Fibroblast of skin of scalp (primary cell): ENCODE results near the gene CACNA1H.
A peak's percentile ranks its signal among the peaks of the same experiment; 100 is the strongest.

Source experiments
- DNase-seq: peaks from one replicate; pipeline ENCODE4 v3.0.0-alpha.2; 2013

The CACNA1H gene

GRCh38 chr16:1158456-1159324 is 5.8 kb downstream of the CACNA1H start:
- DNase-seq: no peak

DNA sequence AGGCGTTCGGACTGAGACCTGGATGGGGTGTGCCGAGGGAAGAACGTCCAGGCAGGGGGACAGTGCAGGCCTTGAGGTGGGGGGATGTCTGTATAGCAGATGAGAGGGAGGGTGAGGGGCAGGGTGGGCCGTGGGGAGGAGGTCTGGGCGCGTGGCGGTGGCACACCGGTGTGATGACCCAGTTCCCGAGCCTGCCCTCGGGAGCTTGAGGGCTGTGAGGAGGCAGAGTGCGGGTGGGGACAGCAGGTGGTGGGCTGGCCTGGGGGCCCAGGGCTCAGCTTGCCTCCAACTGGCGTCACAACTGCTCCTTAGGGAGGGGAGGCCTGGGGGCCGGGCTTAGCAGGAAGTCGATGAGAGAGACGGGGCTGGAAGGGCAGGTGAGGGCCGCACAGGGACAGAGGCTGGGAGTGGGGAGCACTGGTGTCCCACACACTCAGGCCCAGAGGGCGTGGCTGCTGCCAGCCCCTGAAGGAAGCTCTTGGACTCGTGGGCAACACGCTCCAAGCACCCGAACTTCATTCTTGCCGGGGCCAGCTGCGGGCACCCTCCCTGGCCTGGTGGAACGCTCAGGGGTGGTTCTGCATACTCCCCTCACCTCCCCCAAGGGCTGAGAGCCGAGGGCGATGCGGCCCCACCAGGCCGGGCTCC is 6.5 kb downstream of the CACNA1H start:
- DNase-seq: no peak

DNA sequence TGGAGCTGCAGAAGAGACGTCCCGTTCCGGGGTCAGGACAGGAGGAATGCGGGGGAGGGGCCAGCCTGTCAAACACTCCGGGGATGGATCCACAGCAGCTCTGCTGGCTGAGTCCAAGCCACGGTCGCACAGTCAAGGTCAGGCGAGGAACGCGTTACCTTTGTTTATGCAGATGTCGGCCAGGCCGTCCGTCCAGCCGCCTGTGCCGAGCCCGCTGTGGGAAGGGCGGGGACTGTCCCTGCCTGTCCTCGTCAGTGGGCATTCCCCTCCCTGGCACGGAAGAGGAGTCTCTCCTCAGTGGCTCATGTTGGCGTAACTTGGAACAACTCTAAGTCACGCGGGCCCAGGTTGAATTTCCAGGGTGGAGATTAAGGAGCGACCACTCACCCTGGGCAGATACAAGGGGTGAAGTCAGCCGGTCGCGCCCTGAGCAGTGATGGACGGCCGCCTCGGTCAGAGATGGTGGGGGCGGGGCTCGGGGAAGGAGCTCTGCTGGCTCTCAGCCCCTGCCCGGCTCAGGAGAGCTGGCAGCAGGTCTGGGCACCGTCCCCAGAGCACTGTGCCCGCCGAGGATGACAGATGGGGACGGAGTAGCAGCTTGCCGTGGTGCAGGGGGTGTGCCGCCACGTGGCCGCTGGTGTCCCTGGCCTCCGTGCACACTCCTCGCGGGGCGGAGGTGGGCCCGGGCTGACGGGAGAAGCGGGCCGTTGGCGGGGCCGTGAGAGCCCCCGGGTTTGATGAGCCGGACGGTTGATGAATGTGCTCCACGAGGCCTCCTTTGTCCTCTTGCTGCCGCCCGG is 7.3 kb downstream of the CACNA1H start:
- no peak for DNase-seq

GRCh38 chr16:1160773-1161348 is 8.0 kb downstream of the CACNA1H start:
- DNase-seq: no peak

GRCh38 chr16:1162701-1163566 is 10.0 kb downstream of the CACNA1H start:
- DNase-seq: no peak

GRCh38 chr16:1163567-1164055 is 10.7 kb downstream of the CACNA1H start:
- no peak for DNase-seq

DNA sequence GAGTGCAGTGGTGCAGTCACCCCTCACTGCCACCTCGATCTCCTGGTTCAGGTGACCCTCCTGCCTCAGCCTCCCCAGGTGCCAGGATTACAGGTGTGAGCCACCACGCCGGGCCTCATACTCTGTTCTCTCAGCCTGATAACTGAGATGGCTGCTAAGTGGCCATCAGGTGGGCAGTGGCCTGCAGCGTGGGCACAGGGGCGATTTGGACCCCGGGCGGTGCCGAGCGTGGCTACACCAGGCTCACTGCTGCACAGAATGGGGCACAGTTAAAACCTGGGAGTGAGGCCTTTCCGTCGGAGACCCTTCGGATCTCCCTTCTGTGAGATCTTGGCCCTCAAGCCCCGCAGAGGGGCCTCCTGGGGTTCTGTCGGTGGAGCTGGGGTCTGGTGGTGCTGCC is 11.5 kb downstream of the CACNA1H start:
- DNase-seq: no peak

DNA sequence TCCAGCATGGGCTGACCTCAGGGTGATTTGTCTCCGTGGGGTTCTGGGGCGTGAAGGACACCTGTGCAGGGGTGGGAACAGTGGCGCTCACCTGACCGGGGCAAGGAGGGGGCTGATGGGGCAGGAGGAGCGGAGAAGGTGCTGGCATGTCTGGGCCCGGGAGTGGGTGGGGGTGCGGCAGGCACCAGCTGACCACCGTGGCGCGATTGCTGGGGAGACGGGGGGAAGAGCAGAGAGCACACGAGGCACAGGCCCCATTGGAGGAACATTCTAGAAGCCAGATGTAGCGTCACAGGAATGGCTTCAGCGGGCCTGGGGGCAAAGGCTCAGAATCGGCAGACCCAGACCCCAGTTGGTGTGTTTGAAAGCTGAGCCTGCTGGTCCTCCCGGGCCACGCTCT is 12.1 kb downstream of the CACNA1H start:
- DNase-seq: no peak

DNA sequence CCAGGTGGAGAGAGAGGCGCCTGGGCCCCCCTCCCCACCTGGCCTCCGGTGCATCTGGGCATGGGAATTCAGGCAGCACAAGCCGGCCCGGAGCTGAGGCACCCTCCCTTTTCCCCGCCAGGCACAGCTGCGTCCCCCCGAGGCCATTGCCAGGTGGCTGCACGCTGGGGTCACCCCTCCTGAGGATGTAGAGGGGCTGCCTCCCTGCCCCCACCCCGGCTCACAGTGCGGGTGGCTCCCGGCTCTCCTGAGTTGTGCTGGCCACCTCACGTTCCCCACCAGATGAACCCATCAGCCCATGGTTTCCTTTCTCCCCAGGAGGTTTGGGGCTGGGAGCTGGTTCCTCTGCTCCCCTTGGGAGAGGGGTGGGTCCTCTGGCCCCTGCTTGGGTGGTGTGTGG is 12.6 kb downstream of the CACNA1H start:
- DNase-seq: no peak

DNA sequence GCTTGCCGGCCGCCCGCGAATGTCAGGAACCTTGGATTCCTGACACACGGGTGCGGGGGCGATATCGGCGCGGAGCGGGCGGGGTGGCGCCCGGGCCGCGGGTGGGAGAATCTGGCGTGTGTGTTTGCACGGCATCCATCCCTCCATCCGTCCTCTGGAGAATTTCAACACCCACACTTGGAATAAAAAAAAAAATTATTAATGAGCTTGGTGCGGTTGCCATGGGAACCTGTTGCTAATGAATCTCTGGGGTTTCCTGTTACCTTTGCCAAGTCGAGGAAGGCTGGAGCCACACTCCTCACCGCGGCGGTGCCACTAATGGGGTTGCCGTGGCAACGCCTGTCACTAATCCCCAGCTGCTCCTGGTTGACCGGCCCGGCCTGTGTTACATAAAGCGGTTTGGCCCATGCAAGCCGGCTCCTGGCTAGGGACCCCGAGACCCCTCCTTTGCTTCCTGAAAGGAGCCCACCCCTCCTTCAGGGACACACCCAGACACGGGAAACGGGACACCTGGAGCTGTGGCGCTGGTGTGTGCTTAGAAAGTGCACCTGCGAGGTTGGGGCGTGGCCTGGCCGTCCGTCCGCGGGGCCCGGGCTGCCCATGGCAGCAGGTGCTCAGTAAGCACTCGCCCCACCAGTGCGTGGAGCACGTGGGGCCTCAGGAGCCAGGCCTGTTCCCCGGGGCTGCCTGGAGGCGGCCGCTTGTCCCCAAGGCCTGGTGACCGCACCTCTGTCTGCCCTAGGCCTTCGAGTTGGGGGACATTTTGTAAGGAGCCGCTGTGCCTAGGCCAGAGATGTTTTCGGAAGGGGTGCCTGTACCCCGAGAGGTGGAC is 14.6 kb downstream of the CACNA1H start:
- DNase-seq: no peak

DNA sequence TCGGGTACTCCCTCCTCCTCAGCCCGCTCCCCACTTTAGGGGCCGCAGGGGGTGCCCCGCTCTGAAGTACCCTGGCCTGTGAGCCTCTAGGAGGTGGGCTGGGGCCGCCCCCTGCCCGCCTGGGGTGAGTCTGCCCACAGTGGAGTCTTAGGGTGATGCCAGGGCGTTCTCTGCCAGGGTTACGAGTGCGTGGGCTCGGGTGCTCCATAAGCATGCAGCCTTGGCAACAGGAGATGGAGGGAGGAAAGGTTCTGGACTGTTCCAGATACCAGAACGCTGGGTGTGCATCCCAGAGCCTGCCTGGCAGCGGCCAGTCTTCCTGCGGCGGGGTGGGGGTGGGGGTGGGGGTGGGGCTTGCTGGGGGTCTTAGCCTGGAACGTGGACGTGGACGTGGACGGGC is 15.9 kb downstream of the CACNA1H start:
- no peak for DNase-seq

- DNase-seq: no peak
Observed at GRCh38 chr16:1169285-1170075, 16.6 kb downstream of the CACNA1H start.

DNA sequence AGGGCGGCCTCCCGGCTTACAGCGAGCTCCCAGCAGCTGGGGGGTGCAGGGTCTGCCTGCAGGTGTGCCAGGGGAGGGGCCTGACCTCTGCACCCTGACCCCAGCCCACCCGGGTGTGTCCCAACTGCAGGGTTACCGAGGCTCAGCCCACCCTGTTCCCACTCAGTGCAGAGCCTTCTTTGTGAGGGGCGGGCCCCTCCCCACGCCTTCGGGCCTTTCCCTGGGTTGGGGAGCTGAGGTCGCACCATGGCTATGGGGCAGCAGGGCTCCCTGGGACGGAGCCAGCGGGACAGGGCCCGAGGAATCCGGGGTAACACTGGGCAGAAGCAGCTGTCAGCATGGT is 17.1 kb downstream of the CACNA1H start:
- no peak for DNase-seq

DNA sequence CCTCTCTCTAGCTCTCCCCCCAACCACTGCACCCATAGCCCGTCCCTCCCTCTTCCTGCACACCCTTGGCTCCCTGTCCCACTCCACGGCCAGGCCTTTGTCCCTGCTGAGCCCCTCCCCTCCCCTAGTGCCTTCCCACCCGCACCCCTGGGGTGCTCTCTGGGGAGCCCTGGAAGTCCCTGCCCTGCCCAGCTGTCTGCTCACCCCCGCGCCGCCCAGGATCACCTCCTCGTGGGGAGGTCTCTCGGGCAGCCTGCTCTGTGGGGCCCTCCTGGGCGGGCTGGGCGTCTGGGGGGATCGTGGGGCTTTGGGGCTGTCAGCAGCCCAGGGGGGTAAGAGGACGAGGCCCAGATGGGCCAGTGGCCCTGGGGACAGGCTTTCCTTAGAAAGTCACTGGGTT is 18.1 kb downstream of the CACNA1H start:
- no peak for DNase-seq

DNA sequence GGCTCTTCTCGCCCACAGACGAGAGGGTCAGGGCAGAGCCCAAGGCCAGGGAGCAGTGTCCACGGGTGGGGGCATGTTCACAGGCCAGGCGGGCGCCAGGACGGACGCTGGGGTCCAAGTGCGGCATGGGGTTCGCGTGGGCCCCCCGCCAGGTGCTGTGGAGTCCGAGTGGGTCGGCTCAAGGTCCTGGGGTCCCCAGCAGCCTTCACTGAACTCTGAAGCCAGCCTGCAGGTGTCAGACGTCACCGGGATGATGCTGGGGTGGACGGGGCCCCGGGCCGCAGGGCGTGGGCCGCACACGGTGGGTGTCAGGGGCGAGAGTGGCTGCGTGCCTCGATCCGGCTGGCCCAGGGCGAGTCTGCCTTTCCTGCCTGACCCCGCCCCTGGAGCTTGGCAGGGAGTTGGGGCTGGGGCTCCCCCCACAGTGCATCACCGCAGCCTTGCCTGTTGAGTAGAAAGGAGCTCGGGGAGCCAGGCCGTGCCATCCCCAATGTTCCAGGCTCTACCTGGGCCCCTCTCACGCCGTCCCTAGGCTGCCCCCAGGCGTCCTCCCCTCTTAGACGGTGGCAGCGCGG is 19.0 kb downstream of the CACNA1H start:
- no peak for DNase-seq

- DNase-seq: no peak
Observed at GRCh38 chr16:1172651-1173050, 19.7 kb downstream of the CACNA1H start.

DNA sequence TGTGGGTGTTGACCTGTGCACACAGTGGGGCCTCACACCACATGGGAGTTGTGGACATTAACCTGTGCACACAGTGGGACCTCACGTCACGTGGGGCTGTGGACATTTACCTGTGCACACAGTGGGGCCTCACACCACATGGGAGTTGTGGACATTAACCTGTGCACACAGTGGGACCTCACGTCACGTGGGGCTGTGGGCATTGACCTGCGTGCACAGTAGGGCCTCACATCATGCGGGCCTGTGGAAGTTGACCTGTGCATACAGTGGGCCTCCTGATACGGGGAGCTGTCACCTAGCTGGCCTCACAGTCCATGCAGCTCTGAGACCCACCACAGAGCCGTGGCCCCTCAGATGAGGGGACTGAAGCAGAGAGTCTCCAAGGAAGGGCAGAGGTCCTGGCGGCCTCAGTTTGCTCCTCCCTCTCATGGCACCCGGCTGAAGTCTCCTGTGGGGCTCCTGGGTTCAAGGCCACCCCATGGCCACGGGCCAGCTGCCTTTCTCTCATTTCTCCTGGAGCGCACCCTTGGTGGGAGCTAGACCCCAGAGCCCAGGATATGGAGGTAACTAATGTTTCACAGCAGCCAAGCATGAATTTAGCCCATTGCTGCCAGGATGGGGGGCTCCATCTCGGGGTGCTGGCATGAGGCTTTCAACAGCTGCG is 21.0 kb downstream of the CACNA1H start:
- DNase-seq: no peak

- peak; percentile 37 for DNase-seq
Observed at GRCh38 chr16:1174477-1175357, 21.8 kb downstream of the CACNA1H start.
